RCC 7860 (cell line): ENCODE measurements around the gene CD99L2.

Source experiments
- DNase-seq: peaks from one replicate; pipeline ENCODE4 v3.0.0-alpha.2; 2015; ENCODE audit warnings: low spot score
- FAIRE-seq: peaks from 2 replicates; lab custom pipeline; 2012; peaks lifted over from hg19 to GRCh38; lab: Jason Lieb, UNC

CD99L2 gene

GRCh38 chrX:150806827-150807226 lies 91.6 kb downstream of the CD99L2 start:
- no peak for DNase-seq
- no peak for FAIRE-seq

- FAIRE-seq, result no peak
- no peak for DNase-seq
Observed at GRCh38 chrX:150805736-150806135, 92.7 kb downstream of the CD99L2 start.

GRCh38 chrX:150792949-150793527 lies 105.4 kb downstream of the CD99L2 start:
- FAIRE-seq, result no peak
- no peak for DNase-seq

GRCh38 chrX:150790021-150790420 lies 108.4 kb downstream of the CD99L2 start:
- FAIRE-seq, result no peak

GRCh38 chrX:150781677-150782076 lies 116.8 kb downstream of the CD99L2 start:
- no peak for DNase-seq
- FAIRE-seq, result no peak

More at GRCh38 chrX:150790021-150790420, 108.4 kb downstream of the CD99L2 start:
- DNase-seq, result no peak

GRCh38 chrX:150779385-150779784 lies 119.1 kb downstream of the CD99L2 start:
- FAIRE-seq, result no peak

GRCh38 chrX:150777328-150777992 lies 121.0 kb downstream of the CD99L2 start:
- FAIRE-seq (no peak), DNase-seq (no peak)

More at GRCh38 chrX:150779385-150779784, 119.1 kb downstream of the CD99L2 start:
- no peak for DNase-seq

- DNase-seq, result no peak
- no peak for FAIRE-seq
Observed at GRCh38 chrX:150775569-150776350, 122.7 kb downstream of the CD99L2 start.

GRCh38 chrX:150774798-150775568 lies 123.5 kb downstream of the CD99L2 start:
- FAIRE-seq (no peak), DNase-seq (no peak)

- no peak for FAIRE-seq
- no peak for DNase-seq
Observed at GRCh38 chrX:150773634-150774033, 124.8 kb downstream of the CD99L2 start.

GRCh38 chrX:150773117-150773516 lies 125.4 kb downstream of the CD99L2 start:
- FAIRE-seq (no peak), DNase-seq (no peak)

- peak; percentile 22 for DNase-seq
- no peak for FAIRE-seq
Observed at GRCh38 chrX:150772150-150772970, 126.1 kb downstream of the CD99L2 start.

- FAIRE-seq (no peak), DNase-seq (no peak)
Observed at GRCh38 chrX:150771116-150771515, 127.4 kb downstream of the CD99L2 start.

GRCh38 chrX:150770623-150771022 lies 127.8 kb downstream of the CD99L2 start:
- FAIRE-seq, result no peak
- DNase-seq, result no peak

- no peak for DNase-seq
- FAIRE-seq, result no peak
Observed at GRCh38 chrX:150769408-150769807, 129.1 kb downstream of the CD99L2 start.

GRCh38 chrX:150768580-150769190 lies 129.8 kb downstream of the CD99L2 start:
- no peak for DNase-seq
- FAIRE-seq, result no peak

- no peak for DNase-seq
- FAIRE-seq, result no peak
Observed at GRCh38 chrX:150768132-150768485, 130.4 kb downstream of the CD99L2 start.

GRCh38 chrX:150767475-150768131 lies 130.9 kb downstream of the CD99L2 start:
- peak; percentile 53 for DNase-seq

GRCh38 chrX:150767045-150767395 lies 131.4 kb downstream of the CD99L2 start:
- no peak for FAIRE-seq
- no peak for DNase-seq

More at GRCh38 chrX:150767475-150768131, 130.9 kb downstream of the CD99L2 start:
- no peak for FAIRE-seq
